BE2C (cell line): ENCODE results near the gene NDEL1.
"Not testable (repeated sequence)": the region's sequence is repeated elsewhere in the genome, so short reads cannot be mapped to it uniquely, and the experiment has no call there.

Experiments used
- DNase-seq: peaks from one replicate; pipeline ENCODE4 v3.0.0-alpha.2; 2020
- H3K27me3 ChIP-seq: fragments of 250-450 bp; sonication (Bioruptor Pico); 2 replicates; pipeline ENCODE4 v1.5.1; 2020; ENCODE audit warnings: mild to moderate bottlenecking
- H3K36me3 ChIP-seq: fragments of 250-450 bp; sonication (Bioruptor Pico); 2 replicates; pipeline ENCODE4 v1.5.1; 2020; ENCODE audit warnings: mild to moderate bottlenecking
- H3K4me1 ChIP-seq: fragments of 250-450 bp; sonication (Bioruptor Pico); 2 replicates; pipeline ENCODE4 v1.5.1; 2020
- H3K4me3 ChIP-seq: 2 replicates; pipeline ENCODE4 v1.5.1; 2011; ENCODE audit warnings: low read depth, low read length
- H3K9me3 ChIP-seq: fragments of 250-450 bp; sonication (Bioruptor Pico); 2 replicates; pipeline ENCODE4 v1.5.1; 2020
- CTCF ChIP-seq: IDR thresholded peaks from 2 replicates; pipeline ENCODE4 v1.5.1; 2012; ENCODE audit warnings: mild to moderate bottlenecking, low read depth, low read length

NDEL1 gene

GRCh38 chr17:8392674-8393469, 42.8 kb upstream of the NDEL1 start:
- DNase-seq, result no peak

GRCh38 chr17:8393470-8394231, 42.0 kb upstream of the NDEL1 start:
- no peaks in the 10 kb centered on the region for H3K9me3 ChIP-seq
- TF ChIP-seq CTCF, result no peak
- no peaks in the 10 kb centered on the region for H3K36me3 ChIP-seq
- no peak overlapping the region for H3K4me3 ChIP-seq
- H3K27me3 ChIP-seq, result peaks cover 23% of the 10 kb centered on the region
- no peaks in the 10 kb centered on the region for H3K4me1 ChIP-seq
- no peak for DNase-seq

More at GRCh38 chr17:8392674-8393469, 42.8 kb upstream of the NDEL1 start:
- Histone ChIP-seq H3K27me3 (peaks cover 21% of the 10 kb centered on the region), H3K4me3 (no peak overlapping the region), H3K4me1 (no peaks in the 10 kb centered on the region), H3K36me3 (no peaks in the 10 kb centered on the region), H3K9me3 (no peaks in the 10 kb centered on the region)
- no peak for TF ChIP-seq CTCF

- H3K27me3 ChIP-seq, result peaks cover 23% of the 10 kb centered on the region
- not testable (repeated sequence) for DNase-seq, H3K9me3 ChIP-seq, H3K36me3 ChIP-seq, H3K4me1 ChIP-seq, H3K4me3 ChIP-seq
Observed at GRCh38 chr17:8394497-8394896, 41.2 kb upstream of the NDEL1 start.

- no peak for TF ChIP-seq CTCF
- no peak for DNase-seq
- peaks cover 18% of the 10 kb centered on the region for H3K27me3 ChIP-seq
Observed at GRCh38 chr17:8397636-8398035, 38.0 kb upstream of the NDEL1 start, which contains the start of gene RNF222. TSS of gene RNF222 (minus strand) at chr17:8397827. CDS start at chr17:8393461, 4,366 bp downstream.

GRCh38 chr17:8398980-8399379, 36.7 kb upstream of the NDEL1 start:
- Histone ChIP-seq H3K9me3 (no peaks in the 10 kb centered on the region), H3K4me3 (no peak overlapping the region), H3K36me3 (no peaks in the 10 kb centered on the region), H3K27me3 (peaks cover 6% of the 10 kb centered on the region; the same call in 1 of the 2 replicates), H3K4me1 (no peaks in the 10 kb centered on the region)
- no peak for DNase-seq
- TF ChIP-seq CTCF, result no peak

More at GRCh38 chr17:8397636-8398035, 38.0 kb upstream of the NDEL1 start, which contains the start of gene RNF222:
- H3K36me3 ChIP-seq, result no peaks in the 10 kb centered on the region
- no peaks in the 10 kb centered on the region for H3K9me3 ChIP-seq
- H3K4me3 ChIP-seq, result no peak within 1 kb of the TSS
- H3K4me1 ChIP-seq, result no peaks in the 10 kb centered on the region

- peaks cover 6% of the 10 kb centered on the region; the same call in 1 of the 2 replicates for H3K27me3 ChIP-seq
Observed at GRCh38 chr17:8401107-8401506, 34.6 kb upstream of the NDEL1 start.

More at GRCh38 chr17:8401107-8401506, 34.6 kb upstream of the NDEL1 start:
- Histone ChIP-seq H3K4me1 (no peaks in the 10 kb centered on the region), H3K4me3 (no peak overlapping the region), H3K9me3 (no peaks in the 10 kb centered on the region), H3K36me3 (no peaks in the 10 kb centered on the region)
- no peak for TF ChIP-seq CTCF
- no peak for DNase-seq
